H54 (cell line): Measurements from ENCODE around the gene C16orf92.

Source experiments
- DNase-seq: peaks from one replicate; pipeline ENCODE4 v3.0.0; 2011; ENCODE audit warnings: low spot score, mixed read lengths; ENCODE audit not compliant: insufficient read length
- FAIRE-seq: peaks from 3 replicates; lab custom pipeline; 2011; peaks lifted over from hg19 to GRCh38; lab: Jason Lieb, UNC
- POLR2A ChIP-seq: IDR thresholded peaks from 2 replicates; pipeline ENCODE4 v1.6.1; 2011; ENCODE audit warnings: low read depth, mild to moderate bottlenecking, low read length

The C16orf92 gene

GRCh38 chr16:30070490-30070889 lies 47.5 kb downstream of the C16orf92 start:
- FAIRE-seq (no peak), DNase-seq (no peak)
- no peak for TF ChIP-seq POLR2A
